K562 (cell line): ENCODE results near the gene ST6GAL1. TPM values are rescaled to one million over a fixed set of nuclear protein-coding genes. Genes with fewer than 3 reads are reported as not detected.

ENCODE experiments used
- BCOR ChIP-seq: fragments of 450-650 bp; IDR thresholded peaks from 2 replicates; pipeline ENCODE4 v1.6.1; 2016
- FOXJ3 ChIP-seq: sonication (generic); formaldehyde crosslinking; IDR thresholded peaks from 2 replicates; pipeline ENCODE4 v1.4.0; 2020; ENCODE audit warnings: mild to moderate bottlenecking, missing genetic modification reagents
- KLF10 ChIP-seq: fragments of 250-450 bp; sonication (Bioruptor Pico); IDR thresholded peaks from 2 replicates; pipeline ENCODE4 v1.6.1; 2021; ENCODE audit warnings: matching md5 sums
- NFATC3 ChIP-seq: fragments of 450-650 bp; IDR thresholded peaks from 2 replicates; pipeline ENCODE4 v1.6.1; 2017; ENCODE audit warnings: mild to moderate bottlenecking
- polyA plus RNA-seq, 8 experiments: library from polyadenylated mRNA; depleted of rRNA in 4 of 8; stranded (reverse) in 5 of 8; unstranded in 3 of 8; fragments of >200 nt; fragmentation: Nextera tagmentation in 2 of 8; fragmentation: Illumina TruSeq in 1 of 8; extraction: Ambion mirVana in 2 of 8; extraction: Trizol in 1 of 8; gene quantifications; 2 replicates each; pipeline versions ENCODE4 v1.2.1 to v1.2.3, GENCODE V29; 2011 to 2014; ENCODE audit warnings: inconsistent platforms in 1 of 8, missing spikeins in 1 of 8
- total RNA-seq, 7 experiments: library from RNA; depleted of rRNA in 6 of 7; stranded (reverse); fragments of >200 nt in 6 of 7; fragmentation: Illumina TruSeq in 2 of 7; extraction: Trizol in 2 of 7; gene quantifications; 2 replicates each; pipeline versions ENCODE4 v1.2.1 to v1.2.3, GENCODE V29; 2011 to 2021; ENCODE audit warnings: low replicate concordance in 1 of 7
- TF ChIP-seq, protein P1 (sequence below): fragments of 200-400 bp; formaldehyde crosslinking; IDR thresholded peaks from 2 replicates; pipeline ENCODE4 v1.6.1; 2017; ENCODE audit warnings: mild to moderate bottlenecking, low read depth, low read length, moderate library complexity
- TF ChIP-seq, protein P2 (sequence below): fragments of 250-450 bp; sonication (Bioruptor Pico); IDR thresholded peaks from 2 replicates; pipeline ENCODE4 v1.9.0; 2021; ENCODE audit warnings: mild to moderate bottlenecking
- TF ChIP-seq, protein P3 (sequence below): sonication (generic); formaldehyde crosslinking; IDR thresholded peaks from 2 replicates; pipeline ENCODE4 v1.8.0; 2023; ENCODE audit warnings: mild to moderate bottlenecking, missing genetic modification reagents

ST6GAL1 gene
- total and polyA plus RNA-seq, 9 of the 15 experiments (the other 6 are each of a cell fraction or from before 2014, with no cell fraction given): 31.9 to 145 (median 71.0) TPM

DNA sequence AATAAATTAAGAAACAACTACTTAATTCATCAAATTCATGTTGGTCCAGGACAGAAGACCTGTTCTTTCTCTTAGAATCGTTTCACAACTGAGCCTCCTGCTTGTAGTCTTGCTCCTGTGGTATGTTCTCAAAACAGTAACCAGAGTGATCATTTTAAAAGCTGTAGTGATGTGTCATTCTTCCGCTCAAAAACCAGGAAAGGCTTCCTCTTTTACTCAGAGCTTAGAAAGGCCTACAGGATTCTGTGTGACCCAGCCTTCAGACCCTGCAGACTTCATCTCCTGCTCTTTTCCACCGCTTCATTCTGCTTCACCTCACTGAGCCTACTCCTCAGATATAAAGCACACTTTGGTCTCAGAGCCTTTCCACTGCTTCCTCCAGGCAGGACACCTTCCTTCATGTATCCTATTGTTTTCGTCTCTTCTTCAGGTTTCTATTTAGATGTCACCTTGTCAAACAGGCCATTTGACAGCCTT is 22.7 kb downstream of the ST6GAL1 start (continued):
- TF ChIP-seq FOXJ3 (CRISPR knock-in tag): no peak
- TF ChIP-seq, protein P1, sequence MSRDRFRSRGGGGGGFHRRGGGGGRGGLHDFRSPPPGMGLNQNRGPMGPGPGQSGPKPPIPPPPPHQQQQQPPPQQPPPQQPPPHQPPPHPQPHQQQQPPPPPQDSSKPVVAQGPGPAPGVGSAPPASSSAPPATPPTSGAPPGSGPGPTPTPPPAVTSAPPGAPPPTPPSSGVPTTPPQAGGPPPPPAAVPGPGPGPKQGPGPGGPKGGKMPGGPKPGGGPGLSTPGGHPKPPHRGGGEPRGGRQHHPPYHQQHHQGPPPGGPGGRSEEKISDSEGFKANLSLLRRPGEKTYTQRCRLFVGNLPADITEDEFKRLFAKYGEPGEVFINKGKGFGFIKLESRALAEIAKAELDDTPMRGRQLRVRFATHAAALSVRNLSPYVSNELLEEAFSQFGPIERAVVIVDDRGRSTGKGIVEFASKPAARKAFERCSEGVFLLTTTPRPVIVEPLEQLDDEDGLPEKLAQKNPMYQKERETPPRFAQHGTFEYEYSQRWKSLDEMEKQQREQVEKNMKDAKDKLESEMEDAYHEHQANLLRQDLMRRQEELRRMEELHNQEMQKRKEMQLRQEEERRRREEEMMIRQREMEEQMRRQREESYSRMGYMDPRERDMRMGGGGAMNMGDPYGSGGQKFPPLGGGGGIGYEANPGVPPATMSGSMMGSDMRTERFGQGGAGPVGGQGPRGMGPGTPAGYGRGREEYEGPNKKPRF: no peak
- TF ChIP-seq, protein P2, sequence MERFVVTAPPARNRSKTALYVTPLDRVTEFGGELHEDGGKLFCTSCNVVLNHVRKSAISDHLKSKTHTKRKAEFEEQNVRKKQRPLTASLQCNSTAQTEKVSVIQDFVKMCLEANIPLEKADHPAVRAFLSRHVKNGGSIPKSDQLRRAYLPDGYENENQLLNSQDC (CRISPR knock-in tag): no peak
- peak; percentile 74 for TF ChIP-seq BCOR
- TF ChIP-seq NFATC3: no peak
- TF ChIP-seq KLF10 (CRISPR knock-in tag): no peak
- TF ChIP-seq, protein P3, sequence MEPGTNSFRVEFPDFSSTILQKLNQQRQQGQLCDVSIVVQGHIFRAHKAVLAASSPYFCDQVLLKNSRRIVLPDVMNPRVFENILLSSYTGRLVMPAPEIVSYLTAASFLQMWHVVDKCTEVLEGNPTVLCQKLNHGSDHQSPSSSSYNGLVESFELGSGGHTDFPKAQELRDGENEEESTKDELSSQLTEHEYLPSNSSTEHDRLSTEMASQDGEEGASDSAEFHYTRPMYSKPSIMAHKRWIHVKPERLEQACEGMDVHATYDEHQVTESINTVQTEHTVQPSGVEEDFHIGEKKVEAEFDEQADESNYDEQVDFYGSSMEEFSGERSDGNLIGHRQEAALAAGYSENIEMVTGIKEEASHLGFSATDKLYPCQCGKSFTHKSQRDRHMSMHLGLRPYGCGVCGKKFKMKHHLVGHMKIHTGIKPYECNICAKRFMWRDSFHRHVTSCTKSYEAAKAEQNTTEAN (CRISPR knock-in tag): no peak
